K562 (cell line): Measurements from ENCODE around the gene KRTCAP2. TPM values are rescaled to one million over a fixed set of nuclear protein-coding genes. Genes with fewer than 3 reads are reported as not detected.

ENCODE experiments used
- ARID2 ChIP-seq: fragments of 450-650 bp; IDR thresholded peaks from 2 replicates; pipeline ENCODE4 v1.6.1; 2017; ENCODE audit warnings: antibody characterized with exemption, mild to moderate bottlenecking
- L3MBTL2 ChIP-seq: fragments of 450-650 bp; IDR thresholded peaks from 2 replicates; pipeline ENCODE4 v1.6.1; 2016; ENCODE audit warnings: mild to moderate bottlenecking, moderate library complexity
- NR2C2 ChIP-seq, 2 experiments: fragments of 200-800 bp in 1 of 2; sonication (Bioruptor generic) in 1 of 2; sonication (generic) in 1 of 2; formaldehyde crosslinking in 1 of 2; IDR thresholded peaks; 2 replicates each; pipeline versions ENCODE4 v1.6.1 to v1.8.0; 2016 to 2022; ENCODE audit warnings: mild to moderate bottlenecking in 1 of 2, missing compliant biosample characterization in 1 of 2, missing genetic modification characterization in 1 of 2, missing genetic modification reagents in 1 of 2
- PTRF ChIP-seq: fragments of 450-650 bp; IDR thresholded peaks from 2 replicates; pipeline ENCODE4 v1.6.1; 2016; ENCODE audit warnings: mild to moderate bottlenecking, missing genetic modification characterization, missing compliant biosample characterization
- RAD51 ChIP-seq: fragments of 450-650 bp; IDR thresholded peaks from 2 replicates; pipeline ENCODE4 v1.7.1; 2016; ENCODE audit warnings: low read depth, mild to moderate bottlenecking, borderline replicate concordance
- RBM25 ChIP-seq: fragments of 200-400 bp; formaldehyde crosslinking; IDR thresholded peaks from 2 replicates; pipeline ENCODE4 v1.6.1; 2018; ENCODE audit warnings: low read length, low read depth, moderate library complexity; ENCODE audit not compliant: severe bottlenecking
- SMARCE1 ChIP-seq: fragments of 450-650 bp; IDR thresholded peaks from 2 replicates; pipeline ENCODE4 v1.7.1; 2016; ENCODE audit warnings: mild to moderate bottlenecking
- SPI1 ChIP-seq: IDR thresholded peaks from 2 replicates; pipeline ENCODE4 v1.6.1; 2011; ENCODE audit warnings: low read depth, low read length, control low read depth, borderline replicate concordance
- SRSF3 ChIP-seq: fragments of 200-400 bp; formaldehyde crosslinking; IDR thresholded peaks from 2 replicates; pipeline ENCODE4 v1.6.1; 2016; ENCODE audit warnings: mild to moderate bottlenecking, low read length, moderate library complexity; ENCODE audit not compliant: insufficient read depth
- TAF1 ChIP-seq: IDR thresholded peaks from 2 replicates; pipeline ENCODE4 v1.6.1; 2011; ENCODE audit warnings: mild to moderate bottlenecking, low read length, moderate library complexity; ENCODE audit not compliant: insufficient read depth, control insufficient read depth, severe bottlenecking; ENCODE audit errors: extremely low read depth
- TAL1 ChIP-seq: fragments of 450-650 bp; IDR thresholded peaks from 2 replicates; pipeline ENCODE4 v1.6.1; 2016; ENCODE audit warnings: mild to moderate bottlenecking
- TEAD4 ChIP-seq, 2 experiments: sonication (generic) in 1 of 2; formaldehyde crosslinking in 1 of 2; IDR thresholded peaks; 2 replicates each; pipeline versions ENCODE4 v1.6.1 to v1.8.0; 2012 to 2022; ENCODE audit warnings: borderline replicate concordance in 1 of 2, inconsistent platforms in 1 of 2, low read length in 1 of 2, mild to moderate bottlenecking in 1 of 2, missing genetic modification reagents in 1 of 2
- TGIF2 ChIP-seq: sonication (generic); formaldehyde crosslinking; IDR thresholded peaks from 2 replicates; pipeline ENCODE4 v1.8.1; 2022; ENCODE audit warnings: mild to moderate bottlenecking, missing genetic modification reagents, moderate library complexity
- XRCC4 ChIP-seq: IDR thresholded peaks from one replicate; pipeline ENCODE4 v1.6.1; 2011; ENCODE audit not compliant: insufficient read depth, insufficient read length; ENCODE audit errors: extremely low read depth
- ZC3H8 ChIP-seq: fragments of 450-650 bp; IDR thresholded peaks from 2 replicates; pipeline ENCODE4 v1.6.1; 2017
- ZNF174 ChIP-seq: fragments of 250-450 bp; sonication (Bioruptor Pico); IDR thresholded peaks from 2 replicates; pipeline ENCODE4 v1.4.0; 2020; ENCODE audit warnings: mild to moderate bottlenecking
- ZNF354B ChIP-seq: fragments of 250-450 bp; sonication (Bioruptor Pico); IDR thresholded peaks from 2 replicates; pipeline ENCODE4 v1.4.0; 2020
- ZNF507 ChIP-seq: conservative IDR thresholded peaks from 2 replicates; pipeline ENCODE4 v1.6.1; 2017; ENCODE audit warnings: missing genetic modification characterization, missing compliant biosample characterization
- ZNF589 ChIP-seq: fragments of 200-800 bp; sonication (Bioruptor generic); IDR thresholded peaks from 2 replicates; pipeline ENCODE4 v1.6.1; 2016; ENCODE audit warnings: low read depth, missing genetic modification characterization, missing compliant biosample characterization
- polyA plus RNA-seq, 8 experiments: library from polyadenylated mRNA; depleted of rRNA in 4 of 8; stranded (reverse) in 5 of 8; unstranded in 3 of 8; fragments of >200 nt; fragmentation: Nextera tagmentation in 2 of 8; fragmentation: Illumina TruSeq in 1 of 8; extraction: Ambion mirVana in 2 of 8; extraction: Trizol in 1 of 8; gene quantifications; 2 replicates each; pipeline versions ENCODE4 v1.2.1 to v1.2.3, GENCODE V29; 2011 to 2014; ENCODE audit warnings: inconsistent platforms in 1 of 8, missing spikeins in 1 of 8
- total RNA-seq, 7 experiments: library from RNA; depleted of rRNA in 6 of 7; stranded (reverse); fragments of >200 nt in 6 of 7; fragmentation: Illumina TruSeq in 2 of 7; extraction: Trizol in 2 of 7; gene quantifications; 2 replicates each; pipeline versions ENCODE4 v1.2.1 to v1.2.3, GENCODE V29; 2011 to 2021; ENCODE audit warnings: low replicate concordance in 1 of 7
- TF ChIP-seq, protein P1 (sequence below), 2 experiments: fragments of 250-450 bp in 1 of 2; fragments of 450-650 bp in 1 of 2; sonication (Bioruptor Pico) in 1 of 2; IDR thresholded peaks; 2 replicates each; pipeline versions ENCODE4 v1.6.1 to v1.8.0; 2016 to 2021; ENCODE audit warnings: mild to moderate bottlenecking in 2 of 2, moderate library complexity in 2 of 2, missing compliant biosample characterization in 1 of 2, missing genetic modification characterization in 1 of 2
- TF ChIP-seq, protein P2 (sequence below): fragments of 150-350 bp; IDR thresholded peaks from 2 replicates; pipeline ENCODE4 v1.6.1; 2014; ENCODE audit warnings: low read depth, mild to moderate bottlenecking, low read length, borderline replicate concordance
- TF ChIP-seq, protein P3 (sequence below): fragments of 250-450 bp; sonication (Bioruptor Pico); IDR thresholded peaks from 2 replicates; pipeline ENCODE4 v1.5.0; 2020; ENCODE audit warnings: mild to moderate bottlenecking, borderline replicate concordance

The KRTCAP2 gene
- total and polyA plus RNA-seq, 9 of the 15 experiments (the other 6 are each of a cell fraction or from before 2014, with no cell fraction given): 126 to 436 (median 244) TPM

DNA sequence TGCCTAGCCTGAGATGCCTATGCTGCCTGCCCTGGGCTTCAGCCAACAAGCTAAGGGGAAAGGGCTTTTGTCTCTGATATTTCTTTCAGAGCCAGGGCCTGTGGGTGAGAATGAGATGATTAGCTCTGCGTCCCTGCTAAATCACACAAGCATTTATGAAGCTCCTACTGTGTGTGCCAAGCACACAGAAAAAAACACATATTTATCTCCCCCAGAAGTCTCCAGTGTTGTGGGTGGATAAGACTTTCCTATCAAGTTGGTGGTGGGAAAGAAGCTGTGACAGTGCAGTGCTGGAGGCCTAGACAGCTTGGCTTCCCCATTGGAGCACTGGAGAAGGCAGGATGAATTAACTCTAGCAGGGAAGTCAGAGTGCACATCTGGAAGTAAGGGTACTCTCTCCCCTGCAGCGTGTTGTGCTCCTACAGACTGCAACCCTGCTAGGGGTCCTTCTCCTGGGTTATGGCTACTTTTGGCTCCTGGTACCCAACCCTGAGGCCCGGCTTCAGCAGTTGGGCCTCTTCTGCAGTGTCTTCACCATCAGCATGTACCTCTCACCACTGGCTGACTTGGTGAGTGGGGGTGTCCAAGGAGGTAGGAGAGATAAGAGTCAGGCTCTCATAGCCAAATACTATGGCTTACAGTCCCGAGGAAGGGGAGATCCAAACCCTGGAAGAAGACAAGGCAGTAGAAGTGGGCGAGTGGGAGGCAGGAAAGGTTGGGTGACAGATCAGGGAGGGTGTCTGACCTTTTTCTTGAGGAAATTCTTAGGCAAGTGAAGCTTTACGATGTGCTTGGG lies 35.8 kb downstream of the KRTCAP2 start (continued):
- TF ChIP-seq ZNF507 (tag) (no peak), TEAD4 (IDR thresholded peaks at IDR 0.05; ENCODE audit: low read length) (peak; percentile 69), TEAD4 (CRISPR knock-in tag; IDR thresholded peaks at IDR 0.05; ENCODE audit: borderline replicate concordance) (no peak), ZNF589 (CRISPR knock-in tag) (no peak), ARID2 (no peak), ZC3H8 (no peak), TAL1 (peak; percentile 69), TAF1 (peak; percentile 12), TGIF2 (CRISPR knock-in tag) (no peak), NR2C2 (CRISPR knock-in tag; IDR thresholded peaks at IDR 0.05) (no peak), NR2C2 (tag; IDR thresholded peaks at IDR 0.05) (no peak), SMARCE1 (peak; percentile 54; the same call in 1 of the 2 replicates), ZNF174 (CRISPR knock-in tag) (no peak), SRSF3 (no peak), ZNF354B (CRISPR knock-in tag) (no peak), PTRF (tag) (no peak), RAD51 (no peak), L3MBTL2 (peak; percentile 29; the same call in 1 of the 2 replicates), XRCC4 (no peak), SPI1 (no peak), RBM25 (no peak)
- TF ChIP-seq, protein P1, sequence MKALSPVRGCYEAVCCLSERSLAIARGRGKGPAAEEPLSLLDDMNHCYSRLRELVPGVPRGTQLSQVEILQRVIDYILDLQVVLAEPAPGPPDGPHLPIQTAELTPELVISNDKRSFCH (CRISPR knock-in tag; IDR thresholded peaks at IDR 0.05): no peak
- TF ChIP-seq, protein P1 (tag; IDR thresholded peaks at IDR 0.05): 0 out of 2 replicates have a peak, but pooled peaks have one; percentile 21
- TF ChIP-seq, protein P2, sequence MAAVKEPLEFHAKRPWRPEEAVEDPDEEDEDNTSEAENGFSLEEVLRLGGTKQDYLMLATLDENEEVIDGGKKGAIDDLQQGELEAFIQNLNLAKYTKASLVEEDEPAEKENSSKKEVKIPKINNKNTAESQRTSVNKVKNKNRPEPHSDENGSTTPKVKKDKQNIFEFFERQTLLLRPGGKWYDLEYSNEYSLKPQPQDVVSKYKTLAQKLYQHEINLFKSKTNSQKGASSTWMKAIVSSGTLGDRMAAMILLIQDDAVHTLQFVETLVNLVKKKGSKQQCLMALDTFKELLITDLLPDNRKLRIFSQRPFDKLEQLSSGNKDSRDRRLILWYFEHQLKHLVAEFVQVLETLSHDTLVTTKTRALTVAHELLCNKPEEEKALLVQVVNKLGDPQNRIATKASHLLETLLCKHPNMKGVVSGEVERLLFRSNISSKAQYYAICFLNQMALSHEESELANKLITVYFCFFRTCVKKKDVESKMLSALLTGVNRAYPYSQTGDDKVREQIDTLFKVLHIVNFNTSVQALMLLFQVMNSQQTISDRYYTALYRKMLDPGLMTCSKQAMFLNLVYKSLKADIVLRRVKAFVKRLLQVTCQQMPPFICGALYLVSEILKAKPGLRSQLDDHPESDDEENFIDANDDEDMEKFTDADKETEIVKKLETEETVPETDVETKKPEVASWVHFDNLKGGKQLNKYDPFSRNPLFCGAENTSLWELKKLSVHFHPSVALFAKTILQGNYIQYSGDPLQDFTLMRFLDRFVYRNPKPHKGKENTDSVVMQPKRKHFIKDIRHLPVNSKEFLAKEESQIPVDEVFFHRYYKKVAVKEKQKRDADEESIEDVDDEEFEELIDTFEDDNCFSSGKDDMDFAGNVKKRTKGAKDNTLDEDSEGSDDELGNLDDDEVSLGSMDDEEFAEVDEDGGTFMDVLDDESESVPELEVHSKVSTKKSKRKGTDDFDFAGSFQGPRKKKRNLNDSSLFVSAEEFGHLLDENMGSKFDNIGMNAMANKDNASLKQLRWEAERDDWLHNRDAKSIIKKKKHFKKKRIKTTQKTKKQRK: no peak
- TF ChIP-seq, protein P3, sequence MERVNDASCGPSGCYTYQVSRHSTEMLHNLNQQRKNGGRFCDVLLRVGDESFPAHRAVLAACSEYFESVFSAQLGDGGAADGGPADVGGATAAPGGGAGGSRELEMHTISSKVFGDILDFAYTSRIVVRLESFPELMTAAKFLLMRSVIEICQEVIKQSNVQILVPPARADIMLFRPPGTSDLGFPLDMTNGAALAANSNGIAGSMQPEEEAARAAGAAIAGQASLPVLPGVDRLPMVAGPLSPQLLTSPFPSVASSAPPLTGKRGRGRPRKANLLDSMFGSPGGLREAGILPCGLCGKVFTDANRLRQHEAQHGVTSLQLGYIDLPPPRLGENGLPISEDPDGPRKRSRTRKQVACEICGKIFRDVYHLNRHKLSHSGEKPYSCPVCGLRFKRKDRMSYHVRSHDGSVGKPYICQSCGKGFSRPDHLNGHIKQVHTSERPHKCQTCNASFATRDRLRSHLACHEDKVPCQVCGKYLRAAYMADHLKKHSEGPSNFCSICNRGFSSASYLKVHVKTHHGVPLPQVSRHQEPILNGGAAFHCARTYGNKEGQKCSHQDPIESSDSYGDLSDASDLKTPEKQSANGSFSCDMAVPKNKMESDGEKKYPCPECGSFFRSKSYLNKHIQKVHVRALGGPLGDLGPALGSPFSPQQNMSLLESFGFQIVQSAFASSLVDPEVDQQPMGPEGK (CRISPR knock-in tag): no peak
